Right ventricle myocardium superior (tissue), 1 donor: ENCODE results near the gene GNL2. TPM values are rescaled to one million over a fixed set of nuclear protein-coding genes. Genes with fewer than 3 reads are reported as not detected.
"Not testable (repeated sequence)": the region's sequence is repeated elsewhere in the genome, so short reads cannot be mapped to it uniquely, and the experiment has no call there.

Experiments
- ATAC-seq: fragments of 200-7000 bp; cut with Tn5 transposase; one replicate; pipeline ENCODE4 v1.9.1; 2020; ENCODE audit warnings: mild to moderate bottlenecking; ENCODE audit not compliant: poor library complexity
- DNase-seq: peaks from one replicate; pipeline ENCODE4 v3.0.0-alpha.2; 2020
- intact Hi-C: fragments of 100-400 bp; cut with DNase I; formaldehyde crosslinking; loops from one replicate; pipeline ENCODE4 v1.11.2; 2022
- total RNA-seq: library from RNA; stranded (reverse); fragmentation: NEBNext Ultra II Directional; extraction: Animal tissue kit (Norgen Biotek cat#: 25700); gene quantifications from one replicate; pipeline ENCODE4 v1.2.1, GENCODE V29; 2021
- donor health status: DM: no; HTN: yes; CAD: no; lungs with severe emphysema.

GNL2 gene
- total RNA-seq, 1 donor from 2014 or later: 20.1 TPM

GRCh38 chr1:37567023-37567422 lies 28.7 kb downstream of the GNL2 start:
- no peak for ATAC-seq
- intact Hi-C loops: no loop called here
- DNase-seq: no peak

GRCh38 chr1:37564892-37565291 lies 30.8 kb downstream of the GNL2 start:
- no peak for ATAC-seq
- intact Hi-C loops: no loop called here
- DNase-seq: no peak

DNA sequence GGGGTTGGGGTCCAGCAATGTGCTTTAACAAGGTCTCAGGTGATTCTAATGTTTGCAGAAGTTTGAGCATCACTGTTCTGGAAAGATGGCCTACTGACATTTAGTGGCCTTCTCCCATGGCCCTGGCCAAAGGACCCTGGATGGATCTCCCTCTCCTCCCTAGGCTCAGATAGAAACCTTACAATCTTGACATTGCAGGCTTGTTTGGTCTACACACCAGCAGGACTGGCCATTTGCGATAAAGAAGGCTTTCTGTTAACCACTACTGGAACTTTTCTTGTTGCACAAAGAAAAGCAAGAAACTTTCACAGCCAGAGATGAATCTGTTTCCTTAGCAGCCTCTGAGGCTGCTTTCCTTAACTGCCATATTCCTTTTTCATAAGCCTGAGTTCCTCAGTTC lies 32.8 kb downstream of the GNL2 start:
- DNase-seq (no peak), ATAC-seq (no peak)
- intact Hi-C loops: no loop called here

DNA sequence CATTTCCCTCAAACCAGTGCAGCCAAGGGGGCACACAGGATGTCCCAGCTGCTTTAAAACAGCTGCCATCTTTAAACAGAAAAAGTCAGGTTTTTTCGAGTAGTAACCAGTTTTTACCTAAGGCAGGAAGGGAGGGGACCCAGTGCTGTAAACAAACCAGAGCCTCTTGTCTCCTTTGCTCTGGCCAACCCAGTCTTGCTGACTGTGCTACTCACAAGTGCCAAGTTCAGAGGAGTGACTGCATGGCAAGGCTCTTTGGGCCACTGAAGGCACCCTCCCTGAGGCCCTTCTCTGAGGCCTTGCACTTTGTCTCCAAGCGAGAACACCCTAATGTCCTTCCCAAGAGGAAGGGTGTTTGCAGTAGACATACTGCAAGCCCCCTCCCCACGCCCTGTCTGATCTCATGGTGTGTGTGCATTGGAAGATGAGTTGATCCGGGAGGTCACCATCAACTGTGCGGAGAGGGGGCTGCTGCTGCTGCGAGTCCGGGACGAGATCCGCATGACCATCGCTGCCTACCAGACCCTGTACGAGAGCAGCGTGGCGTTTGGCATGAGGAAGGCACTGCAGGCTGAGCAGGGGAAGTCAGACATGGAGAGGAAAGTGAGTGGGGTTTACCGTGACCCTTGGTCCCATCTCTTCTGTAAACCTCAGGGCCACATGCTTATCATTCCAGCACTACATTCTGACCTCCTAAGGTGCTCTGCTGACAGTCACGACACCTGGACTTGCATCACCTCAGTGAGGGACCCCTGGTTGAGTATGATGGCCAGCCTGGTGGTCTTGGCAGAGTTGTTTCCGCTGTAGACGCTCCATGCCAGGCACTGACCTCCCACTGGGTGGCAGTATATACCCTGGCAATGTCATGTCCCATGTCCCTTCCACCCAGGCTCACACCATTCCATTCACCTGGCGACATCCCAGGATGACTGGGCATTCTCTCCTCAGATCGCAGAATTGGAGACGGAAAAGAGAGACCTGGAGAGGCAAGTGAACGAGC lies 34.3 kb downstream of the GNL2 start:
- intact Hi-C loops: no loop called here
- DNase-seq (no peak), ATAC-seq (no peak)

- ATAC-seq (no peak), DNase-seq (no peak)
- intact Hi-C loops: no loop called here
Observed at GRCh38 chr1:37560401-37561132, 35.2 kb downstream of the GNL2 start.

DNA sequence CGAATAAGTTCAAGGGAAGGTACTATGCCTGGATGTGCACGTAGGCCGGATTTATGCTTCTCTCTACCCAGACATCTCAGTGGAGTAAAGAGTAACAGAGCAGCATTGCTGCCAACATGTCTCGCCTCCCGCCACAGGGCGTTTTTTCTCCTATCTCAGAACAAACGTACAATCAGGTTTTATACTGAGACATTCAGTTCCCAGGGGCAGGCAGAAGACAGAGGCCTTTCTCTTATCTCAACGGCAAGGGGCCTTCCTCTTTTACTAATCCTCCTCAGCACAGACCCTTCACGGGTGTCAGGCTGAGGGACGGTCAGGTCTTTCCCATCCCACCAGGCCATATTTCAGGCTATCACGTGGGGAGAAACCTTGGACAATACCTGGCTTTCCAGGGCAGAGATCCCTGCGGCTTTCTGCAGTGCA lies 35.8 kb downstream of the GNL2 start:
- ATAC-seq, DNase-seq, intact Hi-C loops: not testable (repeated sequence)

GRCh38 chr1:37559080-37559479 lies 36.7 kb downstream of the GNL2 start:
- DNase-seq (no peak), ATAC-seq (no peak)
- intact Hi-C loops: no loop called here

GRCh38 chr1:37558411-37558810 lies 37.3 kb downstream of the GNL2 start:
- intact Hi-C loops: no loop called here
- no peak for ATAC-seq

DNA sequence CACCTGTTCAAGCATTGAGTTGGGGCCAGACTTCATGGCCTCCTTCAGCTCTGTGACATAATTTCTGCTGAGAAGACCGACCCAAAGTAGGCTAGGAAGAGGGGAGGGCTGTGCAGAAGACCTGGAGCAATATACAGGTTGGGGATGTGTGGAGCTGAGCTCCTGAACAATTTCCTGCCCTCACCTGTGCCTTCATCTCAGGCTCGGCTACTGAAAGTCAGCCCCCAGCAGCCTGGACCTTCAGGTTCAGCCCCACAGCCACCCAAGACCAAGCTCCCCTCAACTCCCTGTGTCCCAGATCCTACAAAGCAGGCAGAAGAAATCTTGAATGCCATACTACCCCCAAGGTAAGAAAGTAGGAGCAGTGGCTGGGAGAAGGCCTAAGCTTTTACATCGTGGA lies 38.3 kb downstream of the GNL2 start:
- no peak for ATAC-seq
- DNase-seq: no peak
- intact Hi-C loops: no loop called here

More at GRCh38 chr1:37558411-37558810, 37.3 kb downstream of the GNL2 start:
- DNase-seq: no peak

DNA sequence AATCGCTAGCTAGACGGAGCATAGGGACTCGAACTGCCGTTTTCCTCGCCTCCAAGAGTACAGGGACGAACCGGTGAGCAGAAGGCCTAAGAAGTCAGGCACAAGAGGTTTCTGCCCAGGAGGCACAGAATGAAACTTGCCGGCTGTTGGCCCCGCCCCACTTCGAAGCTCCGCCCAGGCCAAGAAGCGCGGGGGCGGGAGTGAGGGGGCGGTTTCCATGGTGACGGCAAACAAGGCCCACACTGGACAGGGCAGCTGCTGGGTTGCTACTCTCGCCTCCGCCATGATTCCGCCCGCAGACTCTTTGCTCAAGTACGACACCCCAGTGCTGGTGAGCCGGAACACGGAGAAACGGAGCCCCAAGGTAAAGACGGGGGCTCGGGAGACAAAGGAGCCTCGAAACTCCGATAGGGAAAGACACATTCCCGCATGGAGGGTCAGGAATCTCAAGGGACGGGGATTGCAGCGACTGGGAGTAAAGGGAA lies 39.0 kb downstream of the GNL2 start, which contains the start of gene DNALI1:
TSS of gene DNALI1 (plus strand) at position 229 of the 485 bp plus-strand sequence. CDS start at position 284, 55 bp downstream.
- ATAC-seq: peak; percentile 90

GRCh38 chr1:37553927-37554808 lies 41.6 kb downstream of the GNL2 start, which contains the start of gene SNIP1:
SNIP1 (minus strand) TSS chr1:37554293; CDS start chr1:37554229, 64 bp downstream.
- DNase-seq (peak; percentile 93), ATAC-seq (peak; percentile 97)
- intact Hi-C loops: no loop called here

More for the DNA sequence above, 39.0 kb downstream of the GNL2 start, which contains the start of gene DNALI1:
- peak; percentile 88 for DNase-seq
- intact Hi-C loops: no loop called here

- no peak for ATAC-seq
- intact Hi-C loops: no loop called here
Observed at GRCh38 chr1:37553598-37553926, 42.2 kb downstream of the GNL2 start.

GRCh38 chr1:37549341-37549740 lies 46.4 kb downstream of the GNL2 start:
- no peak for DNase-seq
- ATAC-seq: no peak
- intact Hi-C loops: no loop called here

More at GRCh38 chr1:37553598-37553926, 42.2 kb downstream of the GNL2 start:
- DNase-seq: no peak

DNA sequence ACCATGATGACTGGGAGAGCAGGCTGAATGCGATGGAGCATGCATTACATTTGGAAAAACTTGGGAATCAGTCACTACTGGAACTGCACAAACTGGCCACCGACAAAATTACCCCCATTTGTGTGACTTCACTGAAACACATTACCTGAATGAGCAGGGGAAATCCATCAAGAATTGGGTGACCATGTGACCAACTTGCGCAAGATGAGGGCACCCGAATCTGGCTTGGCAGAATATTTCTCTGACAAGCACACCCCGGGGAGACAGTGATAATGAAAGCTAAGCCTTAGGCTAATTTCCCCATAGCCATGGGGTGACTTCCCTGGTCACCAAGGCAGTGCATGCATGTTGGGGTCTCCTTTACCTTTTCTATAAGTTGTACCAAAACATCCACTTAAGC lies 50.7 kb downstream of the GNL2 start:
- DNase-seq: no peak

DNA sequence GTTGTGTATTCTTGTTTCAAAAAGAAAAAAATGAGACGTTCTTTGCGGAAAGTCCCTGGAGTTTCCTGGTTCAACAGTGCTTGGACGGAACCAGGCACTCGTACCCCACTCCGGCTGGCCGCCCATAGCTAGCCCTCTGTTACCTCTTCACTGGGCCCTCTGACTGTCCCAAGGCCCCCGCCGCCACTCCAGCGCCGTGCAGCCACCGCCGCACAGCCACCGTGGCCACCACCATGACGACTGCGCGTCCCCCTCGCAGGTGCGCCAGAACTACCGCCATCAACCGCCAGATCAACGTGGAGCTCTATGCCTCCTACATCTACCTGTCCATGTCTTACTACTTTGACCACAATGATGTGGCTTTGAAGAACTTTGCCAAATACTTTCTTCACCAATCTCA lies 51.2 kb downstream of the GNL2 start:
- intact Hi-C loops: no loop called here

More for the DNA sequence above, 50.7 kb downstream of the GNL2 start:
- no peak for ATAC-seq
- intact Hi-C loops: no loop called here

DNA sequence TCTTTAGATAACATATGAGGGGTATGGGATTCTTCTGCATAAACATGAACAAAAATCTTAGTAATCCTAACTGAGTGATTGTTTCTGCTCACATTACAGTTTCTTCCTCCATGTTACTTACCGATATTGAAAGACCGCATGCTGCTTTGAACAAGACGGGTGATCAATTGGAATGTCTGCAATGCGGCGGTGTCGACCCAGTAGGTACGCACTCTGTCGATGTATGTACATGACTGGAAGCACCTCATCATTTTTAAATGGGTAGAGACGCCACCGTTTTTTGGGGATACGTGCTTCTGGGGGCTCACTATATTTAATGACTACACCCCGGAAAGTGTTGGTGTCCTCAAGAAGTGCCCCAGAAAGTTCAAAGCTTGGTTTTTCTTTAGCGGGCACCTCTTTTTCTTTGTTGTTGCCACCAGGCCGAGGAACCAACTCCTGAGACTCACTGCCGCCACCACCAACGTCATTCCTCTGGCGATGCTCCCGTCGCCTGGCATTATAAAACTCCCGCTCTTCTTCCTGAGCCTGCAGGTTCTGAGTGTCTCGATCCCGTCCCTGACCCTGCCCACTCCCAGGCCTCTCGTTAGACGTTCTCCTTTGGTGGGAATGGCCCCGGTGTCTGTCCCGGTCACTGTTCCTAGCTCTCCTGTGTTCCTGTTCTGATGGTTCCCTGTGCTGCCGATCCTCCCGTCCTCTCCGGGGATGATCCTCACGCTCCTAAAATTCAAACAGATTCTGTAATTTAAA lies 55.5 kb downstream of the GNL2 start:
- DNase-seq (no peak), ATAC-seq (no peak)
- intact Hi-C loops: no loop called here

More for the DNA sequence above, 51.2 kb downstream of the GNL2 start:
- no peak for ATAC-seq
- no peak for DNase-seq

GRCh38 chr1:37539154-37539553 lies 56.6 kb downstream of the GNL2 start:
- DNase-seq, ATAC-seq, intact Hi-C loops: not testable (repeated sequence)

- ATAC-seq (no peak), DNase-seq (no peak)
- intact Hi-C loops: no loop called here
Observed at GRCh38 chr1:37537378-37537777, 58.4 kb downstream of the GNL2 start.
